HG03280 (cell line): ENCODE data around the gene ZDHHC14.
"Not testable (repeated sequence)": the region's sequence is repeated elsewhere in the genome, so short reads cannot be mapped to it uniquely, and the experiment has no call there.

Experiments
- ATAC-seq: cut with Tn5 transposase; IDR thresholded peaks from one replicate; pipeline ENCODE4 v1.9.1; 2021; ENCODE audit warnings: mild to moderate bottlenecking, moderate library complexity; ENCODE audit not compliant: unreplicated experiment

ZDHHC14 gene

GRCh38 chr6:157586476-157587126, 205.6 kb downstream of the ZDHHC14 start:
- ATAC-seq = no peak

GRCh38 chr6:157587127-157587926, 206.3 kb downstream of the ZDHHC14 start:
- ATAC-seq = no peak

GRCh38 chr6:157590654-157591053, 209.7 kb downstream of the ZDHHC14 start:
- ATAC-seq = not testable (repeated sequence)

- ATAC-seq = no peak
These were observed 211.6 kb downstream of the ZDHHC14 start for GRCh38 chr6:157592541-157592940.

- no peak for ATAC-seq
These were observed 212.0 kb downstream of the ZDHHC14 start for GRCh38 chr6:157592980-157593379.

GRCh38 chr6:157593596-157593995, 212.6 kb downstream of the ZDHHC14 start:
- no peak for ATAC-seq

GRCh38 chr6:157594292-157594691, 213.3 kb downstream of the ZDHHC14 start:
- no peak for ATAC-seq

- no peak for ATAC-seq
These were observed 214.8 kb downstream of the ZDHHC14 start for GRCh38 chr6:157595768-157596167.

- ATAC-seq = no peak
These were observed 215.5 kb downstream of the ZDHHC14 start for GRCh38 chr6:157596461-157596860.

GRCh38 chr6:157596886-157597285, 215.9 kb downstream of the ZDHHC14 start:
- ATAC-seq = no peak

GRCh38 chr6:157597461-157598312, 216.7 kb downstream of the ZDHHC14 start:
- no peak for ATAC-seq

- peak; percentile 68 for ATAC-seq
These were observed 218.2 kb downstream of the ZDHHC14 start for GRCh38 chr6:157599191-157599590.

- no peak for ATAC-seq
These were observed 219.8 kb downstream of the ZDHHC14 start for GRCh38 chr6:157600807-157601206.

GRCh38 chr6:157602521-157603295, 221.7 kb downstream of the ZDHHC14 start:
- ATAC-seq = no peak

- no peak for ATAC-seq
These were observed 222.4 kb downstream of the ZDHHC14 start for GRCh38 chr6:157603314-157603940.

- ATAC-seq = no peak
These were observed 223.0 kb downstream of the ZDHHC14 start for GRCh38 chr6:157603971-157604370.

GRCh38 chr6:157604816-157605215, 223.8 kb downstream of the ZDHHC14 start:
- ATAC-seq = no peak

- no peak for ATAC-seq
These were observed 224.5 kb downstream of the ZDHHC14 start for GRCh38 chr6:157605484-157605883.

- no peak for ATAC-seq
These were observed 225.5 kb downstream of the ZDHHC14 start for GRCh38 chr6:157606516-157606915.
